K562 (cell line): ENCODE results near the gene ABCA4. TPM values are rescaled to one million over a fixed set of nuclear protein-coding genes. Genes with fewer than 3 reads are reported as not detected.

ENCODE experiments used
- ATAC-seq: fragments of 200-7000 bp; cut with Tn5 transposase; 3 replicates; pipeline ENCODE4 v1.9.1; 2020; ENCODE audit warnings: moderate library complexity
- BruUV-seq: library from RNA; stranded (reverse); fragments of 400-500 nt; replicated peaks from 2 replicates; lab custom pipeline; 2021; lab: Mats Ljungman, UMichigan
- CTCF ChIA-PET: fragments of 300-600 bp; formaldehyde crosslinking; extraction: SDS; loops from one replicate; lab custom pipeline; 2021; ENCODE audit warnings: low intra/inter-chr PET ratio; lab: Yijun Ruan, JAX
- POLR2A ChIA-PET: fragments of 300-600, 350-650 bp; sonication (Branson Sonifier 250); formaldehyde crosslinking; extraction: SDS; loops from one replicate; lab custom pipeline; 2021; ENCODE audit warnings: antibody characterized with exemption, inconsistent platforms; lab: Yijun Ruan, JAX
- DNase-seq, 4 experiments: peaks; one replicate each; pipeline versions ENCODE4 v3.0.0 to v3.0.0-alpha.2; 2011 to 2018; ENCODE audit warnings: low spot score in 3 of 4, mixed read lengths in 3 of 4; ENCODE audit errors: extremely low read depth in 1 of 4
- FAIRE-seq: peaks from 2 replicates; lab custom pipeline; 2011; peaks lifted over from hg19 to GRCh38; lab: Jason Lieb, UNC
- H2AFZ ChIP-seq: 2 replicates; pipeline ENCODE4 v1.6.0; 2011; ENCODE audit warnings: low read depth, low read length, control low read depth, inconsistent platforms
- H3K27ac ChIP-seq: fragments of 200-600 bp; 3 replicates; pipeline ENCODE4 v1.8.0; 2011; ENCODE audit warnings: low read depth, mild to moderate bottlenecking, control low read depth, inconsistent platforms, low read length, moderate library complexity, mixed read lengths; ENCODE audit errors: extremely low read depth
- H3K27me3 ChIP-seq, 2 experiments: fragments of 300-600 bp in 1 of 2; 2 replicates in 1 of 2; 3 replicates in 1 of 2; pipeline versions ENCODE4 v1.6.0 to v1.8.0; 2011; ENCODE audit warnings: inconsistent platforms in 2 of 2, low read length in 2 of 2, mild to moderate bottlenecking in 1 of 2, mixed read lengths in 1 of 2, moderate library complexity in 1 of 2; ENCODE audit not compliant: control insufficient read depth in 2 of 2, insufficient read depth in 2 of 2
- H3K36me3 ChIP-seq: fragments of 300-600 bp; 3 replicates; pipeline ENCODE4 v1.8.0; 2011; ENCODE audit warnings: mild to moderate bottlenecking, low read length, inconsistent platforms; ENCODE audit not compliant: control insufficient read depth, insufficient read depth
- H3K4me1 ChIP-seq, 2 experiments: fragments of 200-600 bp in 1 of 2; replicated peaks in 1 of 2; 2 replicates in 1 of 2; 3 replicates in 1 of 2; pipeline versions ENCODE4 v1.5.1 to v1.8.0; 2011; ENCODE audit warnings: inconsistent platforms in 2 of 2, low read length in 2 of 2, mild to moderate bottlenecking in 1 of 2, mixed read lengths in 1 of 2, moderate library complexity in 1 of 2; ENCODE audit not compliant: control insufficient read depth in 2 of 2, insufficient read depth in 2 of 2
- H3K4me2 ChIP-seq: 2 replicates; pipeline ENCODE4 v1.6.1; 2011; ENCODE audit warnings: low read length, control low read depth, inconsistent platforms, mixed read lengths; ENCODE audit not compliant: insufficient read depth
- H3K4me3 ChIP-seq: fragments of 200-600 bp; sonication (generic), shearing (Covaris generic); 2 replicates; pipeline ENCODE4 v1.5.1; 2016; ENCODE audit warnings: control low read depth, inconsistent platforms
- H3K79me2 ChIP-seq: fragments of 200-600 bp; 3 replicates; pipeline ENCODE4 v1.8.0; 2011; ENCODE audit warnings: low read length, inconsistent platforms; ENCODE audit not compliant: control insufficient read depth, insufficient read depth
- H3K9ac ChIP-seq, 2 experiments: 2 replicates each; pipeline versions ENCODE4 v1.6.0 to v1.6.1; 2011; ENCODE audit warnings: low read depth in 2 of 2, low read length in 2 of 2, control low read depth in 1 of 2, inconsistent platforms in 1 of 2, mild to moderate bottlenecking in 1 of 2, mixed read lengths in 1 of 2; ENCODE audit not compliant: insufficient read depth in 1 of 2
- H3K9me1 ChIP-seq: one replicate; pipeline ENCODE4 v1.6.0; 2011; ENCODE audit warnings: inconsistent platforms, mild to moderate bottlenecking, low read length, moderate library complexity; ENCODE audit not compliant: control insufficient read depth, insufficient read depth
- H3K9me3 ChIP-seq: replicated peaks from 2 replicates; pipeline ENCODE4 v1.5.1; 2011; ENCODE audit warnings: low read depth, low read length, inconsistent platforms; ENCODE audit not compliant: control insufficient read depth, insufficient read depth
- H4K20me1 ChIP-seq: replicated peaks from 2 replicates; pipeline ENCODE4 v1.6.1; 2011; ENCODE audit warnings: low read length, inconsistent platforms, mixed read lengths; ENCODE audit not compliant: control insufficient read depth, insufficient read depth
- BRF1 ChIP-seq: IDR thresholded peaks from 3 replicates; pipeline ENCODE4 v1.6.1; 2011; ENCODE audit warnings: borderline replicate concordance, mild to moderate bottlenecking; ENCODE audit not compliant: insufficient read length; ENCODE audit errors: extremely low read depth
- HOMEZ ChIP-seq: fragments of 250-450 bp; sonication (Bioruptor Pico); IDR thresholded peaks from 2 replicates; pipeline ENCODE4 v1.4.0; 2020; ENCODE audit warnings: mild to moderate bottlenecking, moderate library complexity
- KAT2B ChIP-seq: IDR thresholded peaks from one replicate; pipeline ENCODE4 v1.6.1; 2012; ENCODE audit warnings: low read depth, mild to moderate bottlenecking, control low read depth, inconsistent platforms, low read length, moderate library complexity
- PHB2 ChIP-seq: fragments of 450-650 bp; IDR thresholded peaks from 2 replicates; pipeline ENCODE4 v1.6.1; 2017; ENCODE audit warnings: low read depth
- RBM22 ChIP-seq: fragments of 200-400 bp; formaldehyde crosslinking; IDR thresholded peaks from 2 replicates; pipeline ENCODE4 v1.6.1; 2018; ENCODE audit warnings: low read length, low read depth; ENCODE audit not compliant: poor library complexity, severe bottlenecking
- ZNF143 ChIP-seq: sonication (generic); formaldehyde crosslinking; IDR thresholded peaks from 2 replicates; pipeline ENCODE4 v1.9.0; 2022; ENCODE audit warnings: mild to moderate bottlenecking, missing genetic modification reagents
- ZNF174 ChIP-seq: fragments of 250-450 bp; sonication (Bioruptor Pico); IDR thresholded peaks from 2 replicates; pipeline ENCODE4 v1.4.0; 2020; ENCODE audit warnings: mild to moderate bottlenecking
- WGBS: fragments of 100-300 bp; shearing (Covaris generic); methylation state at CpG from one replicate; pipeline ENCODE4 v1.1.6; 2016; ENCODE audit warnings: low coverage, mixed read lengths; ENCODE audit not compliant: insufficient coverage; ENCODE audit errors: missing lambda C conversion rate; 5-methylcytosine and 5-hydroxymethylcytosine counted together
- in situ Hi-C: fragments of 300-500 bp; cut with MboI; formaldehyde crosslinking; loops from 4 replicates; pipeline ENCODE4 v1.15.0; 2018; ENCODE audit warnings: inconsistent platforms, mixed read lengths
- intact Hi-C: fragments of 100-400 bp; cut with micrococcal nuclease; formaldehyde crosslinking; loops from 2 replicates; pipeline ENCODE4 v1.14.2; 2022
- polyA plus RNA-seq, 8 experiments: library from polyadenylated mRNA; depleted of rRNA in 4 of 8; stranded (reverse) in 5 of 8; unstranded in 3 of 8; fragments of >200 nt; fragmentation: Nextera tagmentation in 2 of 8; fragmentation: Illumina TruSeq in 1 of 8; extraction: Ambion mirVana in 2 of 8; extraction: Trizol in 1 of 8; gene quantifications; 2 replicates each; pipeline versions ENCODE4 v1.2.1 to v1.2.3, GENCODE V29; 2011 to 2014; ENCODE audit warnings: inconsistent platforms in 1 of 8, missing spikeins in 1 of 8
- total RNA-seq, 7 experiments: library from RNA; depleted of rRNA in 6 of 7; stranded (reverse); fragments of >200 nt in 6 of 7; fragmentation: Illumina TruSeq in 2 of 7; extraction: Trizol in 2 of 7; gene quantifications; 2 replicates each; pipeline versions ENCODE4 v1.2.1 to v1.2.3, GENCODE V29; 2011 to 2021; ENCODE audit warnings: low replicate concordance in 1 of 7
- TF ChIP-seq, protein P1 (sequence below): fragments of 150-350 bp; IDR thresholded peaks from 2 replicates; pipeline ENCODE4 v1.6.1; 2014; ENCODE audit warnings: low read depth, mild to moderate bottlenecking, low read length, borderline replicate concordance
- TF ChIP-seq, protein P2 (sequence below), 2 experiments: fragments of 450-650 bp; IDR thresholded peaks; 2 replicates each; pipeline ENCODE4 v1.6.1; 2016; ENCODE audit warnings: mild to moderate bottlenecking in 2 of 2, borderline replicate concordance in 1 of 2, low read depth in 1 of 2, moderate library complexity in 1 of 2

ABCA4 gene
- total and polyA plus RNA-seq, 9 of the 15 experiments (the other 6 are each of a cell fraction or from before 2014, with no cell fraction given) = 0.01 to 0.04 TPM; not detected in 7

DNA sequence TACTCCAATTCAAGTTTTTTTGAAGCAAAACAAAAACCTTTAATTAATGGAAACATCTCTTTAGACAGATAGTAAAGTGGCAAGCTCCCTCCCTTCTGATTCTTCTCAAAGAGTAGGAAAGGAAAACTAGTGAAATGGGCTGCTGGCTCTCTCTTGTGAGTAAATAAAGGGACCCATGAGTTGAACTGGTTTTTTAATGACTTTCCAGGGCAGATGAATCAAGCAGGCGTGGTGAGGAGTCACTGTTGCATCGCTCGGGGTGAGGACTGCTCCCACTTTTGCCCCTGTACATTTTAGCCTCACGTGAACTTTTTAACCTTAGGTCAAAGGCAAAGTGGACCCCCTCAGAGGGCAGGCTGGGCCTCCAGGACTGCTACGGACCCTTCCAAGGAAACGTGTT is 64.8 kb downstream of the ABCA4 start:
- Histone ChIP-seq H2AFZ (no peak overlapping the region), H3K27ac (no peak overlapping the region), H3K79me2 (no peaks in the 10 kb centered on the region), H3K27me3 (peaks cover 0 to 19% of the 10 kb centered on the region in 2 experiments; a peak in 3 of 5 replicates), H3K9me1 (no peaks in the 10 kb centered on the region), H4K20me1 (no peaks in the 10 kb centered on the region; the same call in 1 of the 2 replicates), H3K4me3 (no peak overlapping the region), H3K9ac (no peak overlapping the region), H3K36me3 (no peaks in the 10 kb centered on the region), H3K4me1 (no peaks in the 10 kb centered on the region), H3K9me3 (no peaks in the 10 kb centered on the region), H3K4me2 (no peak overlapping the region)
- no TSS peak for BruUV-seq
- in situ Hi-C loops (no loop called here), intact Hi-C loops (no loop called here)
- 0% methylated on average over 4 of the region's 6 CpGs for WGBS
- ChIA-PET POLR2A (interaction anchor here (0.6 kb wide), 1 partner anchor 486 kb away, joined by 3 read pairs; no protein-coding TSS in a partner anchor), CTCF (no interaction called here)
- FAIRE-seq (no peak), DNase-seq (no peak), ATAC-seq (no peak)
- TF ChIP-seq, protein P1, sequence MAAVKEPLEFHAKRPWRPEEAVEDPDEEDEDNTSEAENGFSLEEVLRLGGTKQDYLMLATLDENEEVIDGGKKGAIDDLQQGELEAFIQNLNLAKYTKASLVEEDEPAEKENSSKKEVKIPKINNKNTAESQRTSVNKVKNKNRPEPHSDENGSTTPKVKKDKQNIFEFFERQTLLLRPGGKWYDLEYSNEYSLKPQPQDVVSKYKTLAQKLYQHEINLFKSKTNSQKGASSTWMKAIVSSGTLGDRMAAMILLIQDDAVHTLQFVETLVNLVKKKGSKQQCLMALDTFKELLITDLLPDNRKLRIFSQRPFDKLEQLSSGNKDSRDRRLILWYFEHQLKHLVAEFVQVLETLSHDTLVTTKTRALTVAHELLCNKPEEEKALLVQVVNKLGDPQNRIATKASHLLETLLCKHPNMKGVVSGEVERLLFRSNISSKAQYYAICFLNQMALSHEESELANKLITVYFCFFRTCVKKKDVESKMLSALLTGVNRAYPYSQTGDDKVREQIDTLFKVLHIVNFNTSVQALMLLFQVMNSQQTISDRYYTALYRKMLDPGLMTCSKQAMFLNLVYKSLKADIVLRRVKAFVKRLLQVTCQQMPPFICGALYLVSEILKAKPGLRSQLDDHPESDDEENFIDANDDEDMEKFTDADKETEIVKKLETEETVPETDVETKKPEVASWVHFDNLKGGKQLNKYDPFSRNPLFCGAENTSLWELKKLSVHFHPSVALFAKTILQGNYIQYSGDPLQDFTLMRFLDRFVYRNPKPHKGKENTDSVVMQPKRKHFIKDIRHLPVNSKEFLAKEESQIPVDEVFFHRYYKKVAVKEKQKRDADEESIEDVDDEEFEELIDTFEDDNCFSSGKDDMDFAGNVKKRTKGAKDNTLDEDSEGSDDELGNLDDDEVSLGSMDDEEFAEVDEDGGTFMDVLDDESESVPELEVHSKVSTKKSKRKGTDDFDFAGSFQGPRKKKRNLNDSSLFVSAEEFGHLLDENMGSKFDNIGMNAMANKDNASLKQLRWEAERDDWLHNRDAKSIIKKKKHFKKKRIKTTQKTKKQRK = no peak
- TF ChIP-seq HOMEZ (no peak), BRF1 (no peak), ZNF174 (CRISPR knock-in tag) (no peak), PHB2 (no peak), ZNF143 (CRISPR knock-in tag) (no peak), RBM22 (no peak), KAT2B (no peak)
- TF ChIP-seq, protein P2, sequence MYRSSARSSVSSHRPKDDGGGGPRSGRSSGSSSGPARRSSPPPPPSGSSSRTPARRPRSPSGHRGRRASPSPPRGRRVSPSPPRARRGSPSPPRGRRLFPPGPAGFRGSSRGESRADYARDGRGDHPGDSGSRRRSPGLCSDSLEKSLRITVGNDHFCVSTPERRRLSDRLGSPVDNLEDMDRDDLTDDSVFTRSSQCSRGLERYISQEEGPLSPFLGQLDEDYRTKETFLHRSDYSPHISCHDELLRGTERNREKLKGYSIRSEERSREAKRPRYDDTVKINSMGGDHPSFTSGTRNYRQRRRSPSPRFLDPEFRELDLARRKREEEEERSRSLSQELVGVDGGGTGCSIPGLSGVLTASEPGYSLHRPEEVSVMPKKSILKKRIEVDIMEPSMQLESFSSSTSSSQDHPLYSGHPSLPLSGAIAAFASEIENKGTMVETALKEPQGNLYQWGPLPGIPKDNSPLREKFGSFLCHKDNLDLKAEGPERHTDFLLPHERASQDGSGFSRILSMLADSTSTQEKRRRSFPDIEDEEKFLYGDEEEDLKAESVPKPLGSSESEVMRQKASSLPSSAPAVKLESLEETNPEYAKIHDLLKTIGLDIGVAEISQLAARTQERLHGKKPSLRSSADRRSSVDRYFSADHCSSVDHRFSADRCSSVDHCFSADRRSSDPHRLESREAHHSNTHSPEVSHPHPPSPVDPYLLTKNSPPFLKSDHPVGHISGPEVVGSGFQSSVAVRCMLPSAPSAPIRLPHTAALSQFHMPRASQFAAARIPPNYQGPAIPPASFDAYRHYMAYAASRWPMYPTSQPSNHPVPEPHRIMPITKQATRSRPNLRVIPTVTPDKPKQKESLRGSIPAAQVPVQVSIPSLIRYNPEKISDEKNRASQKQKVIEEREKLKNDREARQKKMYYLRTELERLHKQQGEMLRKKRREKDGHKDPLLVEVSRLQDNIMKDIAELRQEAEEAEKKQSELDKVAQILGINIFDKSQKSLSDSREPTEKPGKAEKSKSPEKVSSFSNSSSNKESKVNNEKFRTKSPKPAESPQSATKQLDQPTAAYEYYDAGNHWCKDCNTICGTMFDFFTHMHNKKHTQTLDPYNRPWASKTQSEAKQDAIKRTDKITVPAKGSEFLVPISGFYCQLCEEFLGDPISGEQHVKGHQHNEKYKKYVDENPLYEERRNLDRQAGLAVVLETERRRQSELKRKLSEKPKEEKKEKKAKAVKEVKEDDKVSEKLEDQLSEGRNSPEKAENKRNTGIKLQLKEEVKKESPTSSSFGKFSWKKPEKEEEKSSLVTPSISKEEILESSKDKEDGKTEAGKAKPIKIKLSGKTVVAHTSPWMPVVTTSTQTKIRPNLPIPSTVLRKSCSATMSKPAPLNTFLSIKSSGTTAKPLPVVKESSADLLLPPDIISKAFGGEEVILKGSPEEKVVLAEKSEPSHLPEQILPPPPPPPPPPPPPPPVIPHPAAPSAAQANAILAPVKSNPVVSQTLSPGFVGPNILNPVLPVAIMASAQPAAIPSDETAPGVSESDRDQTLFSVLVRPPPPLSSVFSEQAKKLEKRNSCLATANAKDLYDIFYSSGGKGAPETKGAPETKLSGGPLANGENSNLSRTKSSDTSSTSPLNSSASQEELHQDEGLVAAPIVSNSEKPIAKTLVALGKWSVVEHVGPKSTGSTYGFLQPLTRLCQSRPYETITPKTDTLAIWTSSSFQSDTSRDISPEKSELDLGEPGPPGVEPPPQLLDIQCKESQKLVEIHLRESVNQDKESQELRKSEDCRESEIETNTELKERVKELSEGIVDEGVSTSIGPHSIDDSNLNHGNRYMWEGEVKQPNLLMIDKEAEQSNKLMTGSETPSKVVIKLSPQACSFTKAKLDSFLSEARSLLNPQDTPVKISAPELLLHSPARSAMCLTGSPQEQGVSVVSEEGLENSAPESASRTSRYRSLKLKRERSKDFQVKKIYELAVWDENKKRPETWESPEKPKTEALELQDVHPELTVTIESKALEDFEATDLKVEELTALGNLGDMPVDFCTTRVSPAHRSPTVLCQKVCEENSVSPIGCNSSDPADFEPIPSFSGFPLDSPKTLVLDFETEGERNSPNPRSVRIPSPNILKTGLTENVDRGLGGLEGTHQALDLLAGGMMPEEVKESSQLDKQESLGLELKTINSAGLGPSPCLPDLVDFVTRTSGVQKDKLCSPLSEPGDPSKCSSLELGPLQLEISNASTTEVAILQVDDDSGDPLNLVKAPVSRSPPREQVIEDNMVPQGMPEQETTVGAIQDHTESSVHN (IDR thresholded peaks at IDR 0.05; ENCODE audit: borderline replicate concordance in 1 of 2, low read depth in 1 of 2) = no peak
